CD4-positive, alpha-beta T cell treated with Interleukin-12 subunit alpha and Interleukin-12 subunit beta, for 1 hour (primary cell): ENCODE results near the gene DEXI.
"Not testable (repeated sequence)": the region's sequence is repeated elsewhere in the genome, so short reads cannot be mapped to it uniquely, and the experiment has no call there.

Experiments
- DNase-seq: peaks from one replicate; pipeline ENCODE4 v3.0.0-alpha.2; 2020

Gene DEXI

DNA sequence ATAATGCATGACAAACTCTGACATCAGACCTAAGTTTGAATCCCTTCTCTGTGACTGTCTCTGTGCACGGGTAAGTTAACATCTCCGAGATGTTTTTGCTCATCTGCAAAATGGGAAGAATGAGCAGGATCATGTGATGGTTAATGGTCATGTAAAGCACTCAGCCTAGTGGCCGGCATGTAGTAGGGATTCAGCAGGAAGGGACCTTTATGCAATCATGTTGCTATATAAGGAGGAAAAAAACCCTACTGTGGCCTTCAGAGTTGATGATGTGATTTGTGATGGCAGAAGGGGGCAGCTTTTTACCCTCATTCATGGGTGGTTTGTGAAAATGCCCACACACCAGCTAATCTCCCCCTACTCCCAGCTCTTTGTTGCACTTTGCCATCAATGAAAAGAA, 26.2 kb upstream of the DEXI start:
- DNase-seq = no peak

DNA sequence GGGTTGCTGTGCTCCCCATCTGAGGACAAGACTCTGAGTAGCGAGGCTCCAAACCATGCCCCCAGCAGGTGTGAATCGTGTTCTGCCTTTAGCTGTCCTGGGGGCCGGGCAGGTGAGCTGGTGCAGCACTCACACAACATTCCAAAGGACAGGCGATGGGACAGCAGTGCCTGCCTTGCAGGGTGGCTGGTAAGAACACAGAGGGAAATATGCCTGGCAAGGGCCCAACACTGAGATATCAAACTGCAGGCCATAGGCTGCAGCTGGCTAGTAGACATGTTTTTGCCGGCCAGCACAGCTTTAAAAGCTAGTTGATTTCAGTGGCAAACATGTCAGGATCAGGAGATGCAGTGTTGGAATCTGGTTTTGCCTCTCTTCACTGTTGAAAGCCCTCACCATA, 25.7 kb upstream of the DEXI start:
- DNase-seq = no peak

DNA sequence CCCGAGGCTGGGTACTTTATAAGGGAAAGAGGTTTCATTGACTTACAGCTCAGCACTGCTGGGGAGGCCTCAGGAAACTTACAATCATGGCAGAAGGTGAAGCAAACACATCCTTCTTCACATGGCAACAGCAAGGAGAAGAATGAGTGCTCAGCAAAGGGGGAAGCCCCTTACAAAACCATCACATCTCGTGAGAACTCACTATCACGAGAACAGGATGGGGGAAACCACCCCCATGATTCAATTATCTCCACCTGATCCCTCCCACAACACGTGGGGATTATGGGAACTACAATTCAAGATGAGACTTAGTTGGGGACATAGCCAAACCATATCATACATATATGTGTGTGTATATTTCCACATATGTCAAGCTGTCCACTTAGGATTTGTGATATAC, 24.3 kb upstream of the DEXI start:
- not testable (repeated sequence) for DNase-seq

DNA sequence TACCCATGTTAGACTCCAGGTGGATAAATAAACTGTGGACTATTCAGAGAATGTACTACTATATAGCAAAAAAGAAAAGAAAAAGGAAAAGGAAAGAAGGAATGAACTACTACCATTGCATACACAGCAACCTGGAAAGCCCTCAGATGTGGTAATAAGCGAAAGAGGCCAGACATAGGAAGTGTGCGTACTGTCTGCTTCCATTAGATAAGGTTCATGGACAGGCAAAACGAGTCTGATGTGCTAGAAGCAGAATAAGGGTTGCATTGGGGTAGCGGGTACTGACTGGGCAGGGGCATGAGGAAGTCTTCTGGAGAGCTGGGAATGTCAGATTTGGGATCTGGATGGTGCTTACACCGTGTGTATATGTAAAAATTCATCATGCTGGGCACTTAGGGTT, 23.9 kb upstream of the DEXI start:
- no peak for DNase-seq

DNA sequence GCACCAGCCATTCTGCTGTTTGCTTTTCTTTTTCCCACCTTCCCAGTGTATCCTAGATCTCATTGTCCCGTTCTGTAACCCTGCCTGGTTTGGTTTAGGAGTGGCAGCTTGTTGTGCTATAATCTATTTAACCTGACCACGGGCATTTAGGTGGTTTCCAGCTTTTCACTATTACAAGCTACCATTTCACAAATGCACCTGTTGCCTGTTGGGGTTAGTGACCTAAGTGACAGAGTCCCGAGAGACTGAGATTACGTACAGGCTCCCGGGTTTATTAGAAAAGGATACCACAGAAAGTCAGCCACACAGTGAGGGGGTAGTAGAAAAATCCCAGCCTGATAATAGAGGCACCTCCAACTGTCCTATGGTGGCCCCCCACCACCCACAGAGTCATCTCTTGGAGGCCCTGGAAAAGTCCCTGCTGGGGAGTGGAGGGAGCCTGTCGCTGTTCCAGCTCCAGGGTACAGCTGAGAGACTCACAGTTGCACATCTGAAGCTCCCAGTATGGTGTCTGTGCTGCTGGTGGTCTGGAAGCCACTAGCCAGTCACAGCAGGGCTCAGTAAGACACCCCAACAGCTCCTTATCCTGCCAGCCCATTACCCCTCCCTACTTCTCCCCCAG, 23.3 kb upstream of the DEXI start:
- DNase-seq = no peak

DNA sequence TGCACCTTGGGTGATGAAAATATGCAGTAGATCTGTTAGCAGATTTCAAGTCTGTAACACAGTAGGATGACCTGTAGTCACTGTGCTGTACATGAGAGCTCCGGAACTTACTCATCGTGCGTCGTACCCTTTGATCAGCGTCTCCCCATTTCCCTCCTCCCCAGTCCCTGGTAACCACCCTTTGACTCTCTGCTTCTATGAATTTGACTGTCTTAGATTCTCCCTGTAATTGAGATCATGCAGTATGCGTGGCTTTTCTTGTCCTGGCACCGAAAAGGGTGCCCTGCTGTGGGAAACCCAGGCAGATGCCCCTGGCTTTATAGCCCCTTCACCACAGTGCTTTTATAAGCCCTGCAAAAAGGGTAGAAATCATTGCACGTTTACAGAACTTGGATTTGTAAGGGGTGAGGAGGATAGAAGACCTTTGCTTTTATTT, 22.6 kb upstream of the DEXI start:
- DNase-seq = peak; percentile 77

DNA sequence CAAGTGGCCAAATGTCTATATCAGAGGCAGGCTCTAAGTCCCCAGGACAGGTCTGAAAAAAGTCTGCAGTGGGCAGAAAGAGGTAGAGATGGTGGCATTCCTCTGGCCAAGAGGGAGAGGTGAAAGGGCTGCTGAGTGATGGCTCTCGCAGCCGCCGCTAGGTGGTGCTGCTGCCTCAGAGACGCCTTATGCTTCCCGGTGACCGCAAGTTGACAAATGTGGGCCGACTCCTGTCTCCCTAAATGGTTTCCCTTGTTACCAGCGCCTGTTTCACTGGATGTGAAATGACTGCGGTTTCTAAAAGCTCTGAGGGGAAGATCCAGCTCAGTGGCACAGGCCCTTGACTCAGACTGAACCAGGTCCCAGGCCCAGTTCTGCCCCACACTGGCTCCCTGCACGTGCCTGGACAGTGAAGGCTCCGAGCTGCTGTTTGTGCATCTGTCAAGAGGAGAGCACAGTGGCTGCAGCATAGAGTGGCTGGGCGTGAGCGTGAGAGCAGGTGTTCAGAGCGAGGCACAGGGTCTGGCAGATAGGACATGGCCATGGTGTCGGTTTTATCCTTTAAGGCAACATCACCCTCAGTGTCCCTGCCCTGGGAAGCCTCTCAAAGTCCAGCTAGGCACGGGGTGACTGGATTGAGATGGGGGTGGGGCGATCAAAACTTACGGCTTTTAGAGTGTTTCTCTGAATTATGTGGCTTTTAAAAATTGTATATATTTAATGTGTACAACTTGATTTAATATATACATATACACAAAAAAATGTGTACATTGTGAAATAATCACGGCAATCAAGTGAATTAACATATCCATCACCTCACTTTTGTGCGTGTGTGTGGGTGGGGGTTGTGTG, 22.0 kb upstream of the DEXI start:
- DNase-seq = peak; percentile 82

DNA sequence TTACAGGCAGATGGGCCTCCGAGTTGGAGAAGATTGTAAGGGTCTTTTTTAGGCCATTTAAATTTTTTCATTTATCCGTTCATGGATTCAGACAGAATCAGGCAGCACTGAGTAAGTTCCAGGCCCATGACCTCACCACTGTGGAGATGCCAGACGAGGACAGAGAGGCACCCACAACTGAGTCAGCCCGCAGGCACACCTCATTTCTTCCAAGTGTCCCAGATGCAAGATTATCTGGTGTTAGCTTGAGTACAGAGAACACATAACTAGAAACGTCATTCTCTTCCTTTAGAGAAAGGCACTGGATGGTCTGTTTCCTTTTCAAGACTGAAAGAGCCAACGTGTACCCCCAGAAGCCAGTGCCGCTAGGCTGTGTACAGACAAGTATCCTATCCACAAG, 19.0 kb upstream of the DEXI start:
- no peak for DNase-seq

DNA sequence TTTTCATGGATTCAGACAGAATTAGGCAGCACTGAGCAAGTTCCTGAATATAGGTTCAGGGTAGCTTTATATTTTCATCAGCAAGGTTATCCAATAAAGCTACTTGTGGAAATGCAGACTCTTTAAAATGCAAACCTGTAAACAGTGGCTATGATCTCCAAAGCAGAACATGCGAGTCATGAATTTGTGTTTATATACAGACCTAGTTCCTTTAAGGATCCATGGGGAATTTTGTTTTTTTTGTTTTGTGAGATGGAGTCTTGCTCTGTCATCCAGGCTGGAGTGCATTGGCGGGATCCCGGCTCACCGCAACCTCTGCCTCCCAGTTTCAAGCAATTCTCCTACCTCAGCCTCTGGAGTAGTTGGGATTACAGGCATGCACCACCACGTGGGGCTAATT, 16.9 kb upstream of the DEXI start:
- DNase-seq = no peak

DNA sequence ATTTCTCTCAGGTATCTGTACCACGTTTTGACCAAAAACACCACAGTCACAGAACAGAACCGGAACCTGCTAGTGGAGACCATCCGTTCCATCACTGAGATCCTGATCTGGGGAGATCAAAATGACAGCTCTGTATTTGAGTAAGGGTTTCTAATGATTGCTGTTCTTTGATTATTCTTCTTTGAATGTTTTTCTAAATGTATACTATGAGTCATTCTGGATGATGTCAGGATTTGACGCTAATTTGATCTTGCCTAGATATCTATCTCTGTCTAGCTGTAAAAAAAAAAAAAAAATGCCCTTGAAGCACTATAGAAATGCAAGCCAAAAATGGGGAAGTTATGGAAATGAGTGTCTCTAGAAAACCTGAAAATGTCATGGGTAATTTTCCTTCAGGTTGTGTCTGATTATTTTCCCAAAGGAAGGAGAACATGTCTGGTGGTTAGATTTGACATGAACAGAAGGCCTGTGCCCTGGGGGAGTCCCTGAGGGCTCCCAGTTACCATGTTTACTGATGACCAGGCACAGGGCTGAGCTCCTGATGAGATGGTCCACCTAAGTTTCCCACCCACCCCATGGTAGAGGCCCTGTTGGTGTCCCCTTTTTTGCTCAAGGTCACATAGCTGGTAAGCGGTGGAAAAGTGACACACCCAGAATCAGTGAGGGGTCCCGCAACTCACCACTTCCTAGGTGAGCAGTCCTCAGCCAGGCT, 15.7 kb upstream of the DEXI start:
- no peak for DNase-seq

DNA sequence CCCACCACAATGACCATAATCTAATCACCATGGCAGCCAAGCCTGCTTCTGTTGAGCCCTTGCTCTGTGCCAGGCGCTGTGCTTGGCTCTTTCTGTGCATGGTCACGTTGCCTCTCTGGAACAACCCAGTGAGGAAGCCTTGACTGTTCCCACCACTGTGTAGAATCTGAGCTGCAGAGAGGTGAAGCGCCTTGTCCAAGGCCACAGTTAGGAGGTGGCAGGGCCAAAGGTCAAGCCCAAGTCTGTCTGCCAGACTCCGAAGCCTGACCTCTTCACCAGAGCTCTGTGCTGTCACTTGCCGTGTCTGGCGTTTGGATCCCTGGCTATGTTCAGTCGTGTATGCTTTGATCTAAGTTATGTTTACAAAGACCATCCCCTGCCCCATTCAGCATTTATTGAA, 12.6 kb upstream of the DEXI start:
- DNase-seq = no peak

DNA sequence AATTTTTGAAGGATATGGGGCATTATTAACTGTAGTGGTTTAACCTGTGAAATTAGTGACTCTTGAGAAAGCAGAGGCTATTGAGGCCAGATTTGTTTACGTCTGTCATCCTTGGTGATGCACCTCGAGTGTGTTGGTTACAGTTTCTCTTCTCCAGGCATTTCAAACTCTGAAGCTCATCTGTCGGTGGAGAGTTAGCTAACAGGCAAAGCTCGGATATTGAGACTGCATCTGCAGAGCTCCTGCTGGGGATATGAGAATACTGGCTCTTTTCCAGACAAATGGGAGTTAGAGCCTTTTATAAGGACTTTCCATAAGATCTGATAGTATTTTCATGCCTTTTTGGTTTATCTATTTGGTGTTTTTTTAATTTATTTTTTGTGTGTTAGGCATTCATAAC, 8.8 kb upstream of the DEXI start:
- no peak for DNase-seq

DNA sequence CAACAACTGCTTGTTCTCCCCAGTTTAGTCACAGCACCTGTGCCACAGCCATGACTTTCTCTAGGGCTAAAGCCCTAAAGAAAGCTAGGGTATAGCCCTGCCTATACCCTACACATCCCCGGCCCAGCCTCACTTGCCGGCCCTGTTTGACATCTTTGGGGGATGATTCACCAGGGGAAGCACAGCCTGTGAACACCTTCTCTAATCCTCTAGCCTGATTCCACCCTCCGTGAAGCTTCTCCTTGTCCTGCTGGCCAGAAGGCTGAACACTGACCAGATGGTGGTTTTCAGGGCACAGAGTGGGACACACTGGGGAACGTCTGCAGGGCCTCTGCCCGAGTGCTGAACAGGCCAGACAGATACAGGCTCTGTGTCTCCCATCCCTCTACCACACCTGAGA, 8.1 kb upstream of the DEXI start:
- DNase-seq = no peak

DNA sequence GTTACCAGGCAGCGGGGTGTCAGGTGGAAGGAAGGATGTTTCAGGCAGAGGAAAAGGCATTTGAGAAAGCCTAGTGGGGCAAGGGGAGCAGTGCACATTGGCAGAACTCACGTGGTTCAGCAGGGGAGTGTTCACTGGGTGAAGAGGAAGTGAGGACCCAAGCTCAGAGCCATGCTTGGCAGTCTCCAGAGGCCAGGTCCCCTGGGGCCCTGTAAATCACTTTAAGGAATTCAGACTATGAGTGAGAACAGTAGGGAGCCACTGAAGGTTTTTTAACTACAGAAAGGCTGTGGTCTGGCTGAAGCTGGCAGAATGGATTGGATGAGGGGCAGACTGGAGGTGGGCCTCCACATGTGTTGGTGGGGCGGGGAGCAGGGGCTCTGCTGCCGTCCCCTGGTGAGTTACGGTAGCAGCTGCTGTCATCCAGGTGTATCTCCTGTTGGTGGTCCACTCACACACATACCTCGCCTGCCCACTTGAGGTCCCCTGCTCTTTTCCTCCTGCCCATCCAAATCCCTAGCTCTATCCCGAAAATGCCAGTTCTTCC, 7.2 kb upstream of the DEXI start:
- peak; percentile 51 for DNase-seq

DNA sequence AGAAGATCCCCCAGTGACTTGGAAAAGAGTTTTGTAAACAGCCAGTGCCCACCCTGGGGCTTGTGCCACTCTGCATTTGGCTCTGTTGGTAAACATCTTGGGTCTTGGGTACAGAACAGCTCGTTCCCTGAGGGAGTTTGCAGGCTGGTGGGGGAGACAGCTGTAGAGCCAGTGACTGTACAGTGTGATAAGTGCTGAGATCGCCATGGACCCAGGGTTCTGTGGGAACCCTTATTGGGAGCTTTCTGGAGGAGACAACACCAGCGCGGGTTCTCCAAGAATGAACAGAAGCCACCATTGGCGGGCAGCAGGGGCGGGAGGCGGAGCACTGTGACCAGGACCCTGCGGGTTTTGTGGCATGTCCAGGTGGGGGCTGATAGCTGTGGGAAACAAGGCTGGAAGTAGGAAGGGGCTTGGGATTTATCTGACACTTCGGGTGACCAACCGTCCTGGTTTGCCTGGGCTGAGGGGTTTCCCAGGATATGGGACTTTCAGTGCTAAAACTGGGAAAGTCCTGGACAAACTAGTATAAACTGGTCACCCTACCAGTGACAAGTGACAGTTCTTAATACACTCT, 5.0 kb upstream of the DEXI start:
- no peak for DNase-seq

DNA sequence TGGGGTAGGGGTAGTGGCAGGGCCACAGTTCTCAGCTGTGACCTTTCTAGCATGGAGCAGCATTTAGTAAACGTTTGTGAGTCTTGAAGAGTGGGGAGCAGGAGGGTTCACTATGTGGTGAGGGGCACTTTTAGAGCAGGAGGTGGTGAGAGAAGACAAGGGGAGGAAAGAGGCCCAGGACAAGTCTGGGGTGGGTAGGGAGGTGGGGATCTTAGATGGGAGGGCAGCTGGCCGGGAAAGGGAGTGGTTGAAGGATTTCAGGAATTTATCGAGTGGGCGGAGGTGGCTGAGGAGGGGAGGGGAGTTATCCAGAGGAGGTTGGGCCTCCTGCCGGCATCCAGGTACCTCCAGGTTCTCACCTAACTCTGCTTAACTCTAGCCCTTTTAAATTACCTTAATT, 4.0 kb upstream of the DEXI start:
- DNase-seq = no peak

DNA sequence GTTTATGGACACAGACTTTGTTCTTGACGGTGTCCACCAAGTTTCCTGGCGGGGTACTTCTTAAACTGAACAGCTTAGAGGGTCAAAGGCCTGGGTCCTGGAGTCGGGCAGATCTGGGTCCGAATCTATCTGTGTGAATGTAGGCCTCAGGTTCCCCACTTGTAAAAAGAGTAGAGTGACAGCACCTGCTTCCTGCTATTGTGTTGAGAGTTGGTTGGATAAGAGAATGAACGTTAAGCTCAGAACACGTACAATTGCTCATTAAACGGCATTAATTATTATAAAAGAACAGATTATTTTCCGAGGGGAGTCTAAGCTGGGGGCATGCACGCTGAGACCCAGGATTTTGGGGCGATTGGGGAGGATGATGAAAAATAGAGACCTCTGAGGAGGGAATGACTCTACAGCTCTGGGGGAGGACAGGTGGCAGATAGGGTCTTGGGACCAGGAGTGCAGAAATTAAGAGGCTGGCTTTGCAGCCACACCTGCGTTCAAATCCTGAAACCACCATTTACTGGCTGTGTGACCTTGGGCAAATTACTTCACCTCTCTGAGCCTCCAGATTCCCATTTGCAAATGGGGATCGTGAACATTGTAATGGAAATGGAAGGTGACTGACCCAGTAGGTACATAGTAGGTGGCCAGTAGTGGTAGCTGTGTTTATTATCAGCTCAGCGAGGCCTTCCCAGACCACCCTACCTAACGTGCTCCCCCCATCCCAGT, 3.0 kb upstream of the DEXI start:
- no peak for DNase-seq

DNA sequence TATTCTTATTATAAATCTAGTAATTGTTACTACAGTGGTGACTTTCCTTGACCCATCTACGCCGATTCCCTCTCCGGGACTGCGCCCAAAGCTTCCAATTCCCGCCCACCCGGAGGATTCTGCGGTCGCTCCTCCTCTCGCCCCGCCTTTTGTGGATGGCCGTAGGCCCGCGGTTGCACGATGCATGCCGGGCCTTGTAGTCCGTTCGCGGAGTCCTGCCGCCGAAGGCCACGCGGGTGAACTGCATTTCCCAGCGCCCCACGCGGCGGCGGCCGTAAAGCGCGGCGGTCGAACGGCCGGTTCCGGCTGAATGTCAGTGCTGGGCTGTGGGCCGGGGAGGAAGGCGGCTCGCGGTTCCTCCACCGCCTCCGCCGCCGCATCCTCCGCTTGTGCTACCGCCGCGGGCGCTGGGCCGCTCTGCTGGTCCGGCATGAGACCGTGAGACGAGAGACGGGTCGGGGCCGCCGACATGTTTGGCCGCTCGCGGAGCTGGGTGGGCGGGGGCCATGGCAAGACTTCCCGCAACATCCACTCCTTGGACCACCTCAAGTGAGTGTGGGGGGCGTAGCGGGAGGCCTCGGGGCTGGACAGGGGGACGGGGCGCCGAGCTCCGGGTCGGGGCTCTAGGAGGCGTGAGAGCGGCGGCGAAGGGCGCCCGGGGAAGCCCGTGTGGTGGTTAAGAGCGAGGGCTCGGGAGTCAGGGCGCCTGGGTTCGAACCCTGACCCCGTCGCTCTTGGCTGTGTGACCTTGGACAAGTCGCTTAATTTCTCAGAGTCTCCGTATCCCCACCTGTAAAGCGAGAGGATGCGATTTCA, 2.2 kb upstream of the DEXI start, which contains the start of gene CLEC16A:
TSS of gene CLEC16A (plus strand) at position 316 of the 816 bp plus-strand sequence. CDS start at position 470, 154 bp downstream.
- DNase-seq = peak; percentile 96

DNA sequence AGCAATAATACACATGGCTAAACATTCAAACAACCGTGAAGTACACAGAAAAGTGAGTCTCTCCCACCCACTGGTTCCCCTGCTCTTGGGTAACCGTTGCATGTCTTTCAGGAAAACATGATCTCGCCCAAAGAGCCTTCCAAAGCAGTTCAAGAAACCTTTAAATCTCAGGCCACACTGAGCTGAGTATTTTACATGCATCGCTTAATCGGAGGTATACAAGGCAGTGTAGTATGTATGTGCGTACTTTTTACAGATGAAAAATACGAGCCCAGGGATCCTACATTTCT, 741 bp upstream of the DEXI start:
- no peak for DNase-seq

DNA sequence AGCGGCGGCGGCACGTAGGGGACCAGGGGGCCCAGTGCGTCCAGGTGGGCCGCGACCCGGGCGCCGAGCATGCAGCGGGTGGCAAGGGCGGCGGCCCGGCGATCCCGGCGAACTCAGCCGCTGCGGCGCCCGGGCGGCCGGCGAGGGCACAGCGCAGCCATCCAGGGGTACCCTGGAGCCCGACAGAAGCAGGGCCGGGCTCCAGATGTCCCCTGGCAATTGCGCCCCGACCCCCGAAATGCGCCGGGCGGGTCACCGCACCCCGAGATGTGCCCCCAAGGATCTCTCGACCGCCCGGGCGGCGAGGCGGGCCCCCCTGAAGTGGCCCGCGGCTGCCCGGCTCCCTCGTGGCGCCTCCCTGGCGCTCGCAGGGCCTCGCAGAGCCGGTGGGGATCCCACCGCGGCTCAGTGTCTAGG, 325 bp downstream of the DEXI start:
- DNase-seq = not testable (repeated sequence)

DNA sequence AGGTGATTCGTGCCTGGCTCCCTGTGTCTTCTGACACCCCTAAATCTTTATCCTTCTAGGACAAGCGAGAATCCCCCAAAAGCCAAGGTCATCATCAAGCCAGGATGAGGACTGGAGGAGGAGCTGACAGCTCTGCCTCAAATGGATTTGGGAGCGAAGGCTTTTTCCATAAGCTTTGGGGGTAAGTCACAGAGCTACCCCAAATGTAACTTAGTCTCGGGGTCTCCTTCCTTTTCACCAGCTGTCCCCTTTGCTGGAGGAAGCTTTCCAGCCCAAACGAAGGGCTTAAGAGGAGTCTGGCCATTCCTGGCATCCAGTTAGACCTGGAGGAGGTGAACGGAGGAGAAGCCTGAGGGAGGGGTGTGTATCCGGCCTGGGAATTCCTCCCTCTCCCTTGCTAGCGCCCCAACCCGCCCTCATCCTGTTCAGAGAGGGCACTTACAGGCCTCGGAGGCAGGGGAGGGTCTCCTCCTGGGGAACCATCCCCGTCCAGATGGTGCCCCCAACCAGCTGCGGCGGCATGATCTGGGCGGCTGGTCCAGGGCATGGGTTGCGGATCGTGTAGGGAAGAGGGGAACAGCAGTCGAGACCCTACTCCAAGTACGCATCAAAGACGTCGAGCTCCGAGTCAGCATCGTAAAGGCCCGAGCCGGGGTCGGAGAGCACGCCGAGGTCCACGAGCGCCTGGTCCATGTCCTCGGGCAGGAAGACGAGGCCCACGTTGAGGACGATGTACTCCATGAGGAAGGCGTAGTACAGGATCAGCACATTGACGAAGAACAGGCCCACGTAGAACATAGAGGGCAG, 938 bp downstream of the DEXI start:
- DNase-seq = no peak
